Caco-2 (cell line): ENCODE data around the gene EIF2B2. TPM values are rescaled to one million over a fixed set of nuclear protein-coding genes. Genes with fewer than 3 reads are reported as not detected.

Source experiments
- BruUV-seq: library from RNA; stranded (reverse); fragments of 400-500 nt; replicated peaks from 2 replicates; lab custom pipeline; 2021; lab: Mats Ljungman, UMichigan
- CTCF ChIA-PET: fragments of 300-600 bp; sonication (Branson Sonifier 250); formaldehyde crosslinking; loops from one replicate; lab custom pipeline; 2022; ENCODE audit warnings: antibody characterized with exemption; lab: Charles Lee
- POLR2A ChIA-PET: fragments of 300-600 bp; sonication (Branson Sonifier 250); formaldehyde crosslinking; loops from one replicate; lab custom pipeline; 2022; ENCODE audit warnings: antibody characterized with exemption; lab: Charles Lee
- DNase-seq, 2 experiments: peaks; one replicate each; pipeline versions ENCODE4 v3.0.0 to v3.0.0-alpha.2; 2020 to 2022
- H3K27me3 ChIP-seq: replicated peaks from 2 replicates; pipeline ENCODE4 v1.6.0; 2011; ENCODE audit warnings: low read length; ENCODE audit not compliant: control insufficient read depth, insufficient read depth
- H3K36me3 ChIP-seq: 2 replicates; pipeline ENCODE4 v1.5.1; 2011; ENCODE audit warnings: low read length; ENCODE audit not compliant: control insufficient read depth, insufficient read depth
- H3K4me1 ChIP-seq: fragments of 250-450 bp; sonication (Bioruptor Pico); 2 replicates; pipeline ENCODE4 v1.5.1; 2020; ENCODE audit warnings: mild to moderate bottlenecking
- H3K4me3 ChIP-seq: 2 replicates; pipeline ENCODE4 v1.5.1; 2011; ENCODE audit warnings: low read depth, mild to moderate bottlenecking, control low read depth, low read length
- H3K9me3 ChIP-seq: fragments of 250-450 bp; sonication (Bioruptor Pico); 2 replicates; pipeline ENCODE4 v1.5.1; 2020; ENCODE audit warnings: mild to moderate bottlenecking, moderate library complexity
- H3K27ac Mint-ChIP-seq: one replicate; pipeline ENCODE4 v1.8.0; 2022; ENCODE audit warnings: mixed read lengths; ENCODE audit not compliant: unreplicated experiment
- H3K27me3 Mint-ChIP-seq: one replicate; pipeline ENCODE4 v1.8.0; 2022; ENCODE audit warnings: mixed read lengths; ENCODE audit not compliant: insufficient read depth, unreplicated experiment
- H3K36me3 Mint-ChIP-seq: one replicate; pipeline ENCODE4 v1.8.0; 2022; ENCODE audit warnings: mild to moderate bottlenecking, mixed read lengths; ENCODE audit not compliant: insufficient read depth, unreplicated experiment
- H3K4me1 Mint-ChIP-seq: one replicate; pipeline ENCODE4 v1.8.0; 2022; ENCODE audit warnings: low read depth, mixed read lengths; ENCODE audit not compliant: unreplicated experiment
- H3K4me3 Mint-ChIP-seq: one replicate; pipeline ENCODE4 v1.8.0; 2022; ENCODE audit warnings: mild to moderate bottlenecking, moderate library complexity, mixed read lengths; ENCODE audit not compliant: unreplicated experiment
- H3K9me3 Mint-ChIP-seq: one replicate; pipeline ENCODE4 v1.8.0; 2022; ENCODE audit warnings: mixed read lengths; ENCODE audit not compliant: unreplicated experiment
- intact Hi-C: fragments of 100-400 bp; cut with micrococcal nuclease; formaldehyde crosslinking; loops from one replicate; pipeline ENCODE4 v1.10.0; 2022; ENCODE audit not compliant: unreplicated experiment
- total RNA-seq: library from RNA; stranded (reverse); gene quantifications from 2 replicates; pipeline ENCODE4 v1.2.3, GENCODE V29; 2022
- TF ChIP-seq, protein P1 (sequence below), 2 experiments: fragments of 200-600 bp in 1 of 2; IDR thresholded peaks; 1 replicate in 1 of 2; 2 replicates in 1 of 2; pipeline versions ENCODE4 v1.5.1 to v1.8.0; 2011 to 2022; ENCODE audit warnings: antibody characterized with exemption in 1 of 2, control low read depth in 1 of 2, inconsistent platforms in 1 of 2, low read depth in 1 of 2, low read length in 1 of 2, mild to moderate bottlenecking in 1 of 2, moderate library complexity in 1 of 2; ENCODE audit not compliant: insufficient read depth in 1 of 2, severe bottlenecking in 1 of 2, unreplicated experiment in 1 of 2

The EIF2B2 gene
- total RNA-seq, 1 experiment from 2014 or later: 54.4 TPM

DNA sequence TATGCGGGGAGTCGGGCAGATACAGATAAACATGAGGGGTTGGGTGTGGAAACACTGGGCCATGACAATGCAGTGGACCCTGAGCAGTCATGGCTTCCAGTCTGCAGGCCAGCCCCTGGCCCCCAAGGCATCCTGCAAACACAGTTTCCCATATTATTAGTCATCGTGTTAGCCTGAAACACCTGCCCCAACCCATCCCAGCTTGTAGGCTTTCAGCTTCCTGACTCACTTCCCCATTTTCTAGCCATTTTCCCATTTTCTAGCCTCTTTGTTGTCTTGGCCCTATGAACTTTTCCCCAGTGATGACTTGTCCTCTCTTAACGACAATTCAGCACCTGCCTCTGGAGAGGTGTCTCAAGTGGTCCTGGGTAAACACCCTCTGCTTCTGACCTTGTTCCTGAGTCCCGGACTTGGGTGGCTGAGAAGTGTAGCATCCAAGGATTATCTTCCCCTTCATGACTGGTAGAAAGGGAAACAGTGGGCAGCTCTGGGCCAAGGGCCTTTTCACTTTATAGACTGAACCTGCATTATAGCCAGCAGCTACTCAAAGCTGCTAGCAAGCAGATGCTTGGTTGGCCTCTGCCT is 43.0 kb upstream of the EIF2B2 start:
- H3K27ac Mint-ChIP-seq: no peak overlapping the region
- no peak for DNase-seq
- intact Hi-C loops: no loop called here
- H3K4me1 ChIP-seq: peaks cover 15% of the 10 kb centered on the region; the same call in 1 of the 2 replicates
- no peak overlapping the region for H3K4me3 Mint-ChIP-seq
- ChIA-PET CTCF (no interaction called here), POLR2A (no interaction called here)
- H3K4me3 ChIP-seq: no peak overlapping the region
- H3K27me3 ChIP-seq: no peaks in the 10 kb centered on the region
- no peaks in the 10 kb centered on the region for H3K36me3 Mint-ChIP-seq
- TF ChIP-seq, protein P1, sequence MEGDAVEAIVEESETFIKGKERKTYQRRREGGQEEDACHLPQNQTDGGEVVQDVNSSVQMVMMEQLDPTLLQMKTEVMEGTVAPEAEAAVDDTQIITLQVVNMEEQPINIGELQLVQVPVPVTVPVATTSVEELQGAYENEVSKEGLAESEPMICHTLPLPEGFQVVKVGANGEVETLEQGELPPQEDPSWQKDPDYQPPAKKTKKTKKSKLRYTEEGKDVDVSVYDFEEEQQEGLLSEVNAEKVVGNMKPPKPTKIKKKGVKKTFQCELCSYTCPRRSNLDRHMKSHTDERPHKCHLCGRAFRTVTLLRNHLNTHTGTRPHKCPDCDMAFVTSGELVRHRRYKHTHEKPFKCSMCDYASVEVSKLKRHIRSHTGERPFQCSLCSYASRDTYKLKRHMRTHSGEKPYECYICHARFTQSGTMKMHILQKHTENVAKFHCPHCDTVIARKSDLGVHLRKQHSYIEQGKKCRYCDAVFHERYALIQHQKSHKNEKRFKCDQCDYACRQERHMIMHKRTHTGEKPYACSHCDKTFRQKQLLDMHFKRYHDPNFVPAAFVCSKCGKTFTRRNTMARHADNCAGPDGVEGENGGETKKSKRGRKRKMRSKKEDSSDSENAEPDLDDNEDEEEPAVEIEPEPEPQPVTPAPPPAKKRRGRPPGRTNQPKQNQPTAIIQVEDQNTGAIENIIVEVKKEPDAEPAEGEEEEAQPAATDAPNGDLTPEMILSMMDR (IDR thresholded peaks at IDR 0.05; ENCODE audit: insufficient read depth in 1 of 2, low read depth in 1 of 2, low read length in 1 of 2, severe bottlenecking in 1 of 2, unreplicated experiment in 1 of 2): no peak
- no peaks in the 10 kb centered on the region for H3K36me3 ChIP-seq
- no peaks in the 10 kb centered on the region for H3K27me3 Mint-ChIP-seq
- H3K9me3 ChIP-seq: no peaks in the 10 kb centered on the region
- H3K4me1 Mint-ChIP-seq: peaks cover 8% of the 10 kb centered on the region
- H3K9me3 Mint-ChIP-seq: no peaks in the 10 kb centered on the region
- BruUV-seq: no TSS peak

DNA sequence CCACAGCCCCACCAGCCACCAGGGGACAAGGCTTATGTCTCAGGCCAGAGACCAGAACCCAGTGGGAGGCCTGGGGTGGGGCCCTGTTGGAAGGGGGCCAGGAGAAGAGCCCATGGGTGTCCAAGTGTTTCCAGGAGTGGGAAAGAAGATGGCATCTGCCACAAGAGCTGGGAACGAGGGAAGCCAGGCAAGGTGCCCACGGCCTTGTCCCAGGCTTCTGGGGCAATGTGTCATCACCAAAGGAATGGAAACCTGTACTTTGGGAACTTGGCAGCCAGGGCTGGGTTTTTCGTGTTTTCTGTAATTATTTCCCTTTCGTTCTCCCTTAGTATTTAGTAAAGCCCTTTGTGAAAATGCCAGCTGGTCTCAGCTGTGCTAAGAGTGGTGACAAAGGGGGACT is 42.0 kb upstream of the EIF2B2 start:
- Mint-ChIP-seq H3K27ac (no peak overlapping the region), H3K4me3 (no peak overlapping the region), H3K36me3 (no peaks in the 10 kb centered on the region), H3K9me3 (no peaks in the 10 kb centered on the region), H3K27me3 (no peaks in the 10 kb centered on the region), H3K4me1 (peaks cover 8% of the 10 kb centered on the region)
- TF ChIP-seq, protein P1 (IDR thresholded peaks at IDR 0.05; ENCODE audit: insufficient read depth in 1 of 2, low read depth in 1 of 2, low read length in 1 of 2, severe bottlenecking in 1 of 2, unreplicated experiment in 1 of 2): no peak
- intact Hi-C loops: no loop called here
- DNase-seq: no peak
- Histone ChIP-seq H3K4me1 (peaks cover 12% of the 10 kb centered on the region; the same call in 1 of the 2 replicates), H3K27me3 (no peaks in the 10 kb centered on the region), H3K36me3 (no peaks in the 10 kb centered on the region), H3K9me3 (no peaks in the 10 kb centered on the region), H3K4me3 (no peak overlapping the region)
- ChIA-PET CTCF (no interaction called here), POLR2A (no interaction called here)
- BruUV-seq: no TSS peak

DNA sequence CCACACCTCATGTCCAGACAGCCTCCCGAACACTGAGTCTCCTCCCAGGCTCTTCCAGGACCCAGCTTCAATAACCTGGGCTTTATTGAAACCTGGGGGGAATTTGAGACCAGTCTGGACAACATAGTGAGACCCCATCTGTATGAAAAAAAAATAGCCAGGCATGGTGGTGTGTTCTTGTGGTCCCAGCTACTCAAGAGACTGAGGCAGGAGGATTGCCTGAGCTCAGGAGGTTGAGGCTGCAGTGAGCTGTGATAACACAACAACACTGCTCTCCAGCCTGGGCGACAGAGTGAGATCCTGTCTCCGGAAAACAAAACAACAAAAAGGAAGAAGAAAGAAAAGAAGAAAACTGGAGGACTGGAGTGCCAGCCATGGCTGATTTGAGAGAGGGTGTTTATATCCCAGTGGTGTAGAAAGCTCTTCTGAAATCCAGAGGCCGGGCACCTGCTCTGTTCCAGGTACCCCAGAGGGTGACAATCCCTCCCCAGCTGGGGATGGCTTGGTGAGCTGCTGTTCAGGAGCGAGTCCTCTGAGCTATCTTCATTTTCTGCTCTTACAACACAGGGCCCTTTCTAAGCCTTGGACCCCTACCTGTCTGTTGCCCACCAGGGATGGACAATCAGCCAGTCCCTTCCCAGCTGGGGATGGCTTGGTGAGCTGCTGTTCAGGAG is 41.3 kb upstream of the EIF2B2 start:
- no peak for DNase-seq
- intact Hi-C loops: no loop called here
- Mint-ChIP-seq H3K27ac (no peak overlapping the region), H3K9me3 (no peaks in the 10 kb centered on the region), H3K27me3 (no peaks in the 10 kb centered on the region), H3K36me3 (no peaks in the 10 kb centered on the region), H3K4me1 (peaks cover 5% of the 10 kb centered on the region), H3K4me3 (no peak overlapping the region)
- no TSS peak for BruUV-seq
- CTCF ChIA-PET: no interaction called here
- Histone ChIP-seq H3K27me3 (no peaks in the 10 kb centered on the region), H3K36me3 (no peaks in the 10 kb centered on the region), H3K4me1 (peaks cover 6% of the 10 kb centered on the region; the same call in 1 of the 2 replicates), H3K9me3 (no peaks in the 10 kb centered on the region), H3K4me3 (no peak overlapping the region)
- POLR2A ChIA-PET: no interaction called here
- TF ChIP-seq, protein P1 (IDR thresholded peaks at IDR 0.05; ENCODE audit: insufficient read depth in 1 of 2, low read depth in 1 of 2, low read length in 1 of 2, severe bottlenecking in 1 of 2, unreplicated experiment in 1 of 2): no peak
